ENCODE data around the gene ELMOD3. TPM values are rescaled to one million over a fixed set of nuclear protein-coding genes. Genes with fewer than 3 reads are reported as not detected.
"Not testable (repeated sequence)": the region's sequence is repeated elsewhere in the genome, so short reads cannot be mapped to it uniquely, and the experiment has no call there.

Gene ELMOD3
- total RNA-seq, 2 donors from 2014 or later = 12.4 to 18.9 TPM

DNA sequence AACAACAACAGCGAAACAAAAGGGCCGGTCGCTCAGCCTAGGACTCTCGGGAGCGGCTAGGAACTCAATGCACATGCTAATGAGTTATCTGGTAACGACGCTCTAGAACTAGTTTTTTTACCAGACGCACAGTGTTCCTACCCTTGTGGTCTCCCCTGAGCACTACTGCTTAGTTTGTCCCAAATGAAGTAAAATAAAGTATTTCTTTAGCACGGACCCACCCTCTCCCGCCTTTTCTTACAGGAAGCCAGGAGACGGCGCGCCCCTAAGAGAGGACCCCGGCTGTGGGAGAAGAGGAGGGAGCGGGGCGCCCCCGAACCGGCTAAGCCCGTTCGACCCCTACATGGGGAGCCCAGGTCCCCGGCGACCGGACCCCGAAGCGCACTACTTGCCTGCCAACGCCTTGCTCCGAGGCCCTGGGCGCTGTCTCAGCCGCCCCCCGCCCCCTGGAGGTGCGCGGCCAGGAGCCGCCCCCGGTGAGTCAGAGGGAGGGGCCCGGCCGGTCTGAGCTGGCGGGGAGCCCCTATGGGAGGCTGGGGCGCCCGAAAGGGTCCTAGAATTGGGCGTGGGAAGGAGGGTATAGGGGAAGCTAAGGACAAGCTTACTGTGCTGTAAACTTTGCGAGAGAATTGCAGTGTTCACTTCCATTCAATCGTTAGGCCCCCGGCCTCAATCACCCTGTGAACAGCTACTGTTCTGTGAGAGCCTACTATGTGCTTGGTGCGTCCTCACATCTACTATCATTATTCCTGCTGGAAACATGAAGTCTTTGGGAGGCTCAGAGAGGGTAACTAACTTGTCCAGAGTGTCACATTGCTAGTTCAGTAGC lies 59.2 kb downstream of the ELMOD3 start:
- 20 to 21% methylated on average over 12 to 44 of the region's 44 CpGs for WGBS, 2 experiments (ENCODE audit: insufficient coverage in 1 of 2, insufficient read length in 1 of 2)
- Mint-ChIP-seq H3K4me3 (peak overlapping the region; percentile 80), H3K27ac (peak overlapping the region; percentile 93), H3K27me3 (ENCODE audit: insufficient read depth) (no peaks in the 10 kb centered on the region), H3K4me1 (peaks cover 16% of the 10 kb centered on the region), H3K36me3 (ENCODE audit: low read depth) (no peaks in the 10 kb centered on the region), H3K9me3 (no peaks in the 10 kb centered on the region)
- TF ChIP-seq CTCF (conservative IDR thresholded peaks at IDR 0.05) = peak; percentile 37
- peak; percentile 80 for DNase-seq
- no peaks in the 10 kb centered on the region for H3K27me3 ChIP-seq (ENCODE audit: control insufficient read depth, insufficient read depth, low read length, poor library complexity, severe bottlenecking)
- no peaks in the 10 kb centered on the region for H3K36me3 ChIP-seq (ENCODE audit: control insufficient read depth, insufficient read depth, low read length)
- no peak overlapping the region for H3K27ac ChIP-seq (ENCODE audit: low read depth, low read length)
- peak overlapping the region; percentile 80 for H3K4me3 ChIP-seq (ENCODE audit: low read length)
- H3K9ac ChIP-seq (ENCODE audit: extremely low read depth, low read length, poor library complexity, severe bottlenecking) = no peak overlapping the region
- H3K4me1 ChIP-seq (ENCODE audit: control insufficient read depth, insufficient read depth, low read length) = peaks cover 4% of the 10 kb centered on the region
- no peaks in the 10 kb centered on the region for H3K9me3 ChIP-seq (ENCODE audit: control insufficient read depth, low read length)

- H3K27me3 Mint-ChIP-seq (ENCODE audit: insufficient read depth); H3K9ac ChIP-seq (ENCODE audit: extremely low read depth, low read length, poor library complexity, severe bottlenecking); H3K9me3 Mint-ChIP-seq; DNase-seq; H3K36me3 Mint-ChIP-seq (ENCODE audit: low read depth); H3K27me3 ChIP-seq (ENCODE audit: control insufficient read depth, insufficient read depth, low read length, poor library complexity, severe bottlenecking); H3K36me3 ChIP-seq (ENCODE audit: control insufficient read depth, insufficient read depth, low read length); H3K27ac ChIP-seq (ENCODE audit: low read depth, low read length); H3K27ac Mint-ChIP-seq; H3K9me3 ChIP-seq (ENCODE audit: control insufficient read depth, low read length); H3K4me1 ChIP-seq (ENCODE audit: control insufficient read depth, insufficient read depth, low read length): not testable (repeated sequence)
- H3K4me3 ChIP-seq (ENCODE audit: low read length) = peak overlapping the region; percentile 80
- Mint-ChIP-seq H3K4me3 (peak overlapping the region; percentile 80), H3K4me1 (peaks cover 20% of the 10 kb centered on the region)
- 93 to 96% methylated on average over 3 to 5 of the region's 5 CpGs for WGBS, 2 experiments (ENCODE audit: insufficient coverage in 1 of 2, insufficient read length in 1 of 2)
Measured at GRCh38 chr2:85414421-85414759, 59.8 kb downstream of the ELMOD3 start.

DNA sequence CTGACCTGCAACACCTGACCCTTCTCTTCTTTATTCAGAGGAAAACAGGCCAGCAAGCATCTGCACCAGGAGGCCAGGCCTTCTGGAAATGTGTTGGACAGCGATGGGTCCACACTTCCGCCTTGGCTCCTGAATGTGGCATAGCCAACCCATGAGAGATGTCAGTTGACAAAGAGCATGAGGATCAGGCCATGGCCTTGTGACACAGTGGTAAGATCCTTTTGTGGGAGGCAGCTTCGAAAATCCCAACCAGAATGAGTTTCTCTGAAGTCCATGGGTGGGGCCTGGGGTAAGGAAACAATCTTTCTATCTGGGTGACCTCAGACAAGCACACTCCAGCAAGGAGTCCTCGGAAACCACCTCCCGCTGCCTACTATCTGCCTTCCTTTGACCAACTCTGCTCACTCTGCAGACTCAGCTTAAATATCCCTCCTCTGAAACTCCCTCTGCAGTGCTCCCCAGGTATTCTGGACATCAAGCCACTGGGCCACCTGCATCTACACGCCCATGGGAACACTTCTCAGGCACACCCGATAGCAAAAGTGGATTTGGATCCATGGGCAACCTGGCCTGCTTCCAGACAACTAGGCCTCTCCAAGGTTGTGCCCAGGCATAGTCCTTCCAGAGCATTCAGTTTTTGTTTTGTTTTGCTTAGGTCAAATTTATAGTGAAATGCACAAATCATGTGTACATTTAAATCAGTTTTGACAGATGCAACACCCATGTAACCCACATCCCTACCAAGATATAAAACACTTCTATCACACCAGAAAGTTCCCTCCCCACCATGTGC lies 60.4 kb downstream of the ELMOD3 start:
- Mint-ChIP-seq H3K27me3 (ENCODE audit: insufficient read depth) (no peaks in the 10 kb centered on the region), H3K27ac (no peak overlapping the region), H3K4me1 (peaks cover 20% of the 10 kb centered on the region), H3K9me3 (no peaks in the 10 kb centered on the region), H3K4me3 (peak overlapping the region; percentile 80), H3K36me3 (ENCODE audit: low read depth) (no peaks in the 10 kb centered on the region)
- DNase-seq = no peak
- no peaks in the 10 kb centered on the region for H3K36me3 ChIP-seq (ENCODE audit: control insufficient read depth, insufficient read depth, low read length)
- no peaks in the 10 kb centered on the region for H3K9me3 ChIP-seq (ENCODE audit: control insufficient read depth, low read length)
- WGBS, 2 experiments (ENCODE audit: insufficient coverage in 1 of 2, insufficient read length in 1 of 2) = 90 to 94% methylated on average over 6 to 7 of the region's 7 CpGs
- H3K4me1 ChIP-seq (ENCODE audit: control insufficient read depth, insufficient read depth, low read length) = peaks cover 14% of the 10 kb centered on the region
- no peak for TF ChIP-seq CTCF (conservative IDR thresholded peaks at IDR 0.05)
- no peak overlapping the region for H3K9ac ChIP-seq (ENCODE audit: extremely low read depth, low read length, poor library complexity, severe bottlenecking)
- H3K27ac ChIP-seq (ENCODE audit: low read depth, low read length) = no peak overlapping the region
- H3K27me3 ChIP-seq (ENCODE audit: control insufficient read depth, insufficient read depth, low read length, poor library complexity, severe bottlenecking) = no peaks in the 10 kb centered on the region
- H3K4me3 ChIP-seq (ENCODE audit: low read length) = no peak overlapping the region

Data from endodermal cell (in vitro differentiated cells).